A673 (cell line): ENCODE measurements around the gene PCARE.

Experiments
- EZH2 ChIP-seq: fragments of 200-600 bp; sonication (generic); IDR thresholded peaks from 2 replicates; pipeline ENCODE4 v1.6.1; 2017; ENCODE audit warnings: borderline replicate concordance, low read depth, mild to moderate bottlenecking, mixed read lengths, antibody characterized with exemption, low read length; ENCODE audit not compliant: poor library complexity, severe bottlenecking
- TF ChIP-seq, protein P1 (sequence below): fragments of 300-800, 200-600 bp; sonication (generic); conservative IDR thresholded peaks from 2 replicates; pipeline ENCODE4 v1.5.1; 2017; ENCODE audit warnings: low read depth, mild to moderate bottlenecking, antibody characterized with exemption, low read length, moderate library complexity, mixed read lengths

DNA sequence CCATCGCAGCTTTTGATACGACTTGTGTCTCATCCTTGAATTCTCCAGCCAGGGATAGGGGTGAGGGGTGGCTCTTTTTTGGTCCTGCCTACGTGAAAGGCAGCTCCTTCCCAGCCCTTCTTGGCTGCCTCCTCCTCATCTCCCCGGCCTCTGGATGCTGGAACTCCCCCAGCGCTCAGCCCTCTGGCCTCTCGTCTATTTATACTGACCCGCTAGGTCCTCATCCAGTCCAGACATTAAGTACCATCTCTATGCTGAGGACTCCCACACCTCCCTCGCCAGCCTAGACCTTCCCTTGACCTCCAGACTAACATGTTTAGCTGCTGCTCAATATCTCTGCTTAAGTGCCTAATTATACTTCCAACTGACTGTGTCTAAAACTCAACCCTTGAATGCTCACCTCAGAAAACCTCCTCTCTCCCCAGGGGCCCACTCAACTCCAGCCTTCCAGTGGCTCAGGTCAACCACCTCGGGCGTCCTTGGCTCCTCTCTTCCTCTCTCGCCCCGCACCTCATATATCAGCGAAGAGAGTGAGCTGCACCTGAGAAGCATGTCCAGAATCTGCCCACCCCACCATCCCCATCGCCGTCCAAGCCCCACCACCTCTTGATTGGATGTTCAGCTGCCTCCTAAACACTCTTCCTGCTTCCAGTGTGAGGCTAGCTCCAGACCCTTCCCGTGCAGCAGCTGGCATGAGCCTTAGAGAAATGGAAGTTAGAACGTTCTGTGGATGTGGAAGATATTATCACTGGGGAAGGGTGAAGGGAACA, 58.4 kb downstream of the PCARE start:
- TF ChIP-seq, protein P1, sequence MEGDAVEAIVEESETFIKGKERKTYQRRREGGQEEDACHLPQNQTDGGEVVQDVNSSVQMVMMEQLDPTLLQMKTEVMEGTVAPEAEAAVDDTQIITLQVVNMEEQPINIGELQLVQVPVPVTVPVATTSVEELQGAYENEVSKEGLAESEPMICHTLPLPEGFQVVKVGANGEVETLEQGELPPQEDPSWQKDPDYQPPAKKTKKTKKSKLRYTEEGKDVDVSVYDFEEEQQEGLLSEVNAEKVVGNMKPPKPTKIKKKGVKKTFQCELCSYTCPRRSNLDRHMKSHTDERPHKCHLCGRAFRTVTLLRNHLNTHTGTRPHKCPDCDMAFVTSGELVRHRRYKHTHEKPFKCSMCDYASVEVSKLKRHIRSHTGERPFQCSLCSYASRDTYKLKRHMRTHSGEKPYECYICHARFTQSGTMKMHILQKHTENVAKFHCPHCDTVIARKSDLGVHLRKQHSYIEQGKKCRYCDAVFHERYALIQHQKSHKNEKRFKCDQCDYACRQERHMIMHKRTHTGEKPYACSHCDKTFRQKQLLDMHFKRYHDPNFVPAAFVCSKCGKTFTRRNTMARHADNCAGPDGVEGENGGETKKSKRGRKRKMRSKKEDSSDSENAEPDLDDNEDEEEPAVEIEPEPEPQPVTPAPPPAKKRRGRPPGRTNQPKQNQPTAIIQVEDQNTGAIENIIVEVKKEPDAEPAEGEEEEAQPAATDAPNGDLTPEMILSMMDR: no peak
- no peak for TF ChIP-seq EZH2
